MM.1S (cell line): Measurements from ENCODE around the gene PFKFB1.

Experiments
- DNase-seq: peaks from one replicate; pipeline ENCODE4 v3.0.0-alpha.2; 2015
- H2AFZ ChIP-seq: fragments of 300-600 bp; sonication (generic); 2 replicates; pipeline ENCODE4 v1.6.0; 2016; ENCODE audit warnings: antibody characterized with exemption, low read length
- H3F3A ChIP-seq: fragments of 300-600 bp; sonication (generic); 2 replicates; pipeline ENCODE4 v1.6.1; 2016; ENCODE audit warnings: mild to moderate bottlenecking, antibody characterized with exemption, low read length, moderate library complexity, mixed read lengths; ENCODE audit not compliant: insufficient read depth
- H3K27ac ChIP-seq: fragments of 300-600 bp; sonication (generic); 2 replicates; pipeline ENCODE4 v1.5.1; 2016; ENCODE audit warnings: mild to moderate bottlenecking, low read length
- H3K27me3 ChIP-seq: fragments of 300-600 bp; sonication (generic); replicated peaks from 2 replicates; pipeline ENCODE4 v1.6.0; 2016; ENCODE audit warnings: low read length; ENCODE audit not compliant: insufficient read depth
- H3K36me3 ChIP-seq: fragments of 300-600 bp; sonication (generic); replicated peaks from 2 replicates; pipeline ENCODE4 v1.6.1; 2016; ENCODE audit warnings: mild to moderate bottlenecking, low read length, mixed read lengths; ENCODE audit not compliant: insufficient read depth
- H3K4me1 ChIP-seq: fragments of 300-600 bp; sonication (generic); 2 replicates; pipeline ENCODE4 v1.6.1; 2016; ENCODE audit warnings: low read length, mixed read lengths
- H3K4me2 ChIP-seq: fragments of 300-600 bp; sonication (generic); 2 replicates; pipeline ENCODE4 v1.6.0; 2016; ENCODE audit warnings: low read depth, low read length
- H3K4me3 ChIP-seq: fragments of 300-600 bp; sonication (generic); 2 replicates; pipeline ENCODE4 v1.5.1; 2016; ENCODE audit warnings: low read length, mixed read lengths
- H3K79me2 ChIP-seq: fragments of 300-600 bp; sonication (generic); 2 replicates; pipeline ENCODE4 v1.6.1; 2016; ENCODE audit warnings: mixed run types, low read length, mixed read lengths
- H3K9ac ChIP-seq: fragments of 300-600 bp; sonication (generic); 2 replicates; pipeline ENCODE4 v1.6.1; 2016; ENCODE audit warnings: low read length, mixed read lengths
- H3K9me2 ChIP-seq: fragments of 300-600 bp; sonication (generic); replicated peaks from 2 replicates; pipeline ENCODE4 v1.6.1; 2016; ENCODE audit warnings: mild to moderate bottlenecking, low read length, mixed read lengths; ENCODE audit not compliant: insufficient read depth
- H3K9me3 ChIP-seq: fragments of 300-600 bp; sonication (generic); replicated peaks from 2 replicates; pipeline ENCODE4 v1.6.1; 2016; ENCODE audit warnings: mild to moderate bottlenecking, low read length, mixed read lengths; ENCODE audit not compliant: insufficient read depth
- H4K20me1 ChIP-seq: fragments of 300-600 bp; sonication (generic); 2 replicates; pipeline ENCODE4 v1.6.1; 2016; ENCODE audit warnings: mild to moderate bottlenecking, low read length, moderate library complexity, mixed read lengths; ENCODE audit not compliant: insufficient read depth
- EZH2 ChIP-seq: fragments of 300-600 bp; sonication (generic); optimal IDR thresholded peaks from 2 replicates; pipeline ENCODE3; 2017; ENCODE audit warnings: low read depth, mild to moderate bottlenecking, antibody characterized with exemption, low read length, mixed read lengths
- EZH2phosphoT487 ChIP-seq: fragments of 300-600 bp; sonication (generic); IDR thresholded peaks from 2 replicates; pipeline ENCODE4 v1.6.1; 2018; ENCODE audit warnings: antibody characterized with exemption, low read length
- TF ChIP-seq, protein P1 (sequence below): fragments of 300-600 bp; sonication (generic); IDR thresholded peaks from 2 replicates; pipeline ENCODE4 v1.5.1; 2016; ENCODE audit warnings: antibody characterized with exemption, low read length, mixed read lengths

The PFKFB1 gene

DNA sequence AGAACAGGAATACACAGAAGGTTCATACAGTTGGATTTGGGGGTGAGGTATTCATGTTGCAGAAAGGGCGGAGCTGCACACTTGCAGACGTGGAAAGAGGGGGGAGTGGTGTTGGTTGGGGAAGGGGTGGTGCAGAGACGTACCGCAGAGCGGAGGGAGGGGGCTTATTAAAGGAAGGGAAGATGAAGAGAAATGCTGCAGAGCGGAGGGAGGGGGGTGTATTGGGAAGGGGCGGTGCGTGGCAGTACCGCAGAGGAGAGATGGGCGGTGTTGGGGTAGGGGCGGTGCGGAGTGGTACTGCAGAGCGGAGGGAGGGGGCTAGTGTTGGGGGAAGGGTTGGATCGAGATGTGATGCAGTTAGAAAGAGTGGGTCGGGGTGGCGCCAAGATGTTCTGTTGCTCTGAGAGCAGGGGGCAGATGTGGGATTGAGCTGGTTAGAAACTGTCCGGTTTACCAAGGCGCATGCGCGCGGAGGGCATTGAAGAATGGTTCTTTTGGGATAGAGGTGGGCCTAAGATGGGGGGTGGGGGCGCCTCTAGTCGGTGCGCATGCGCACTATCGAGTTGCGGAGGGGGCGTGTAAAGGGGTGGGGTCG is 72.5 kb downstream of the PFKFB1 start:
- H2AFZ ChIP-seq = peak overlapping the region; percentile 93
- no peaks in the 10 kb centered on the region for H3K9me2 ChIP-seq
- H3K4me3 ChIP-seq = peak overlapping the region; percentile 64
- H3K9ac ChIP-seq = no peak overlapping the region
- no peaks in the 10 kb centered on the region for H3F3A ChIP-seq
- no peaks in the 10 kb centered on the region for H4K20me1 ChIP-seq
- H3K4me2 ChIP-seq = peak overlapping the region; percentile 66
- H3K9me3 ChIP-seq = no peaks in the 10 kb centered on the region
- H3K79me2 ChIP-seq = no peaks in the 10 kb centered on the region
- H3K4me1 ChIP-seq = no peaks in the 10 kb centered on the region
- TF ChIP-seq EZH2 (no peak), EZH2phosphoT487 (no peak)
- TF ChIP-seq, protein P1, sequence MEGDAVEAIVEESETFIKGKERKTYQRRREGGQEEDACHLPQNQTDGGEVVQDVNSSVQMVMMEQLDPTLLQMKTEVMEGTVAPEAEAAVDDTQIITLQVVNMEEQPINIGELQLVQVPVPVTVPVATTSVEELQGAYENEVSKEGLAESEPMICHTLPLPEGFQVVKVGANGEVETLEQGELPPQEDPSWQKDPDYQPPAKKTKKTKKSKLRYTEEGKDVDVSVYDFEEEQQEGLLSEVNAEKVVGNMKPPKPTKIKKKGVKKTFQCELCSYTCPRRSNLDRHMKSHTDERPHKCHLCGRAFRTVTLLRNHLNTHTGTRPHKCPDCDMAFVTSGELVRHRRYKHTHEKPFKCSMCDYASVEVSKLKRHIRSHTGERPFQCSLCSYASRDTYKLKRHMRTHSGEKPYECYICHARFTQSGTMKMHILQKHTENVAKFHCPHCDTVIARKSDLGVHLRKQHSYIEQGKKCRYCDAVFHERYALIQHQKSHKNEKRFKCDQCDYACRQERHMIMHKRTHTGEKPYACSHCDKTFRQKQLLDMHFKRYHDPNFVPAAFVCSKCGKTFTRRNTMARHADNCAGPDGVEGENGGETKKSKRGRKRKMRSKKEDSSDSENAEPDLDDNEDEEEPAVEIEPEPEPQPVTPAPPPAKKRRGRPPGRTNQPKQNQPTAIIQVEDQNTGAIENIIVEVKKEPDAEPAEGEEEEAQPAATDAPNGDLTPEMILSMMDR = no peak
- no peak overlapping the region for H3K27ac ChIP-seq
- no peaks in the 10 kb centered on the region for H3K36me3 ChIP-seq
- DNase-seq = peak; percentile 60
- H3K27me3 ChIP-seq = no peaks in the 10 kb centered on the region

GRCh38 chrX:54920610-54921426 is 73.2 kb downstream of the PFKFB1 start, which contains the start of gene TRO:
Gene TRO (plus strand): TSS chrX:54920824. CDS start chrX:54922247, 1,423 bp downstream.
- peak within 1 kb of the TSS; percentile 66 for H3K4me2 ChIP-seq

GRCh38 chrX:54909941-54910340 is 84.0 kb downstream of the PFKFB1 start:
- no peak for DNase-seq
- H3K9ac ChIP-seq = no peak overlapping the region
- TF ChIP-seq EZH2 (no peak), EZH2phosphoT487 (no peak)
- TF ChIP-seq, protein P1 = no peak

More at GRCh38 chrX:54920610-54921426, 73.2 kb downstream of the PFKFB1 start, which contains the start of gene TRO:
- H3K36me3 ChIP-seq = no peaks in the 10 kb centered on the region
- TF ChIP-seq, protein P1 = no peak
- no peak for TF ChIP-seq EZH2phosphoT487
- TF ChIP-seq EZH2 = no peak
- H3K9me2 ChIP-seq = no peaks in the 10 kb centered on the region
- no peaks in the 10 kb centered on the region for H3K4me1 ChIP-seq
- H3K4me3 ChIP-seq = peak within 1 kb of the TSS; percentile 64
- H3K27me3 ChIP-seq = no peaks in the 10 kb centered on the region
- no peak within 1 kb of the TSS for H3K9ac ChIP-seq
- no peak for DNase-seq
- H3K27ac ChIP-seq = no peak within 1 kb of the TSS
- no peaks in the 10 kb centered on the region for H4K20me1 ChIP-seq
- H2AFZ ChIP-seq = peak within 1 kb of the TSS; percentile 93
- no peaks in the 10 kb centered on the region for H3K79me2 ChIP-seq
- H3K9me3 ChIP-seq = no peaks in the 10 kb centered on the region
- H3F3A ChIP-seq = no peaks in the 10 kb centered on the region

More at GRCh38 chrX:54909941-54910340, 84.0 kb downstream of the PFKFB1 start:
- no peaks in the 10 kb centered on the region for H3F3A ChIP-seq
- H4K20me1 ChIP-seq = no peaks in the 10 kb centered on the region
- no peaks in the 10 kb centered on the region for H3K4me1 ChIP-seq
- no peaks in the 10 kb centered on the region for H3K9me2 ChIP-seq
- no peaks in the 10 kb centered on the region for H3K36me3 ChIP-seq
- H3K4me3 ChIP-seq = no peak overlapping the region
- no peaks in the 10 kb centered on the region for H3K79me2 ChIP-seq
- no peaks in the 10 kb centered on the region for H3K27me3 ChIP-seq
- H2AFZ ChIP-seq = no peak overlapping the region
- no peaks in the 10 kb centered on the region for H3K9me3 ChIP-seq
- H3K4me2 ChIP-seq = no peak overlapping the region
- no peak overlapping the region for H3K27ac ChIP-seq
